GM18909 (cell line): ENCODE measurements around the gene TGM6.
"Not testable (repeated sequence)": the region's sequence is repeated elsewhere in the genome, so short reads cannot be mapped to it uniquely, and the experiment has no call there.

Experiments
- ATAC-seq: cut with Tn5 transposase; IDR thresholded peaks from one replicate; pipeline ENCODE4 v1.9.1; 2021; ENCODE audit warnings: mild to moderate bottlenecking; ENCODE audit not compliant: unreplicated experiment, poor library complexity

The TGM6 gene

DNA sequence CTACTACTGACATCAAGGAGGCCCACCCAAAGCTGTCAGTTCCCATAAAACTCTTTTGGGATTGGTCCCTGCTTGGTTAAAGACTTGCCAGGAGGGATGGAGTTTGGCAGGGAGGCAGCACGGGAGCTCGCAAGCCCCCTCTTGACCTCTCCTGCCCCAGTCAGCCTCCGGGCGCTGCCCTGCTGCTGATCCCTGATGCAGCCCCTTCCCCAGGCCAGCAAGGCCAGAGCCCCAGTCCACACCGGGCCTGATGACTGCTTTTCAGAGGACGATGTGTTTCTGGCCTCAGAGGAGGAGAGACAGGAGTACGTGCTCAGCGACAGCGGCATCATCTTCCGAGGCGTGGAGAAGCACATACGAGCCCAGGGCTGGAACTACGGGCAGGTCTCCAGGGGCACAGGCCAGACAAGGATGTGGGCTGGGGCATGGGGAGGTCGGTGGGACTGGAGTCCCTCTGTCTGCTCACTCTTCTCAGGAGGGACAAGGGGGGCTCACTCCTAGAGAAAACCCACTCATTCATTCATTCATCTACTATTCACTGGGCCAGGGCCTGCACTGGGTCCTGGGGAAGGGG, 15.6 kb downstream of the TGM6 start:
- no peak for ATAC-seq

- ATAC-seq: no peak
Measured at GRCh38 chr20:2397091-2397490, 16.4 kb downstream of the TGM6 start.

DNA sequence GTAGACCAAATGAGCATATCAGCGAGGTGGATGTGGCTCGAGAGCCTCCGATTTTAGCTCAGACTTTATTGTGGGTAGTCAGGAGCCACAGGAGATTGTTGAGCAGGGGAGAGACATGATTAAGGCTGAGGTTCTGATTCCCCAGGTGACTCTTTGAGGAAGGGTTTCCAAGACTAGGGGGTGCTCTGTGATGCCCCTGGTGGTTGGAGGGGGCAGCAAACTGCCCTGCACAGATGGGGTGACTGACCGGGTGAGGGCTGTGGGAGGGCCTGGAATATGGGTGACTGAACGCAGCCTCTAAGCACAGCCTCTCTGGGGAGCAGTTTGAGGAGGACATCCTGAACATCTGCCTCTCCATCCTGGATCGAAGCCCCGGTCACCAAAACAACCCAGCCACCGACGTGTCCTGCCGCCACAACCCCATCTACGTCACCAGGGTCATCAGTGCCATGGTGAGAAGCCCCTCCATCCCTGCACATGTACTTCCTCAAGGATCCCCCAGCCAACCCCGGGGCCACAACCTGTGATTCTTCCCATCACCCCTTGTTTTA, 17.0 kb downstream of the TGM6 start:
- no peak for ATAC-seq

- ATAC-seq: no peak
Measured at GRCh38 chr20:2398449-2398848, 17.7 kb downstream of the TGM6 start.

DNA sequence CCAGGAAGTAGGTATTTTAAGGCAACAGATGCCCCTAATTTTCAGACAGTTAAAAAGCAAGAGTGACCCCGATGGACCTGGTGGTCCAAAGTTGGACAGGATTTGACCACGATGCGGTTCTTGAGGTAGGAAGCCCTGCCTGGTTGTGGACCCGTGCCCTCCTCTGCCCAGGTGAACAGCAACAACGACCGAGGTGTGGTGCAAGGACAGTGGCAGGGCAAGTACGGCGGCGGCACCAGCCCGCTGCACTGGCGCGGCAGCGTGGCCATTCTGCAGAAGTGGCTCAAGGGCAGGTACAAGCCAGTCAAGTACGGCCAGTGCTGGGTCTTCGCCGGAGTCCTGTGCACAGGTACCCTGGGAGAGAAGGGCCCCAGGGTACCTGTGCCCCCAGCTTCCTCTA, 18.7 kb downstream of the TGM6 start:
- ATAC-seq: no peak

GRCh38 chr20:2400290-2400689, 19.6 kb downstream of the TGM6 start:
- no peak for ATAC-seq

DNA sequence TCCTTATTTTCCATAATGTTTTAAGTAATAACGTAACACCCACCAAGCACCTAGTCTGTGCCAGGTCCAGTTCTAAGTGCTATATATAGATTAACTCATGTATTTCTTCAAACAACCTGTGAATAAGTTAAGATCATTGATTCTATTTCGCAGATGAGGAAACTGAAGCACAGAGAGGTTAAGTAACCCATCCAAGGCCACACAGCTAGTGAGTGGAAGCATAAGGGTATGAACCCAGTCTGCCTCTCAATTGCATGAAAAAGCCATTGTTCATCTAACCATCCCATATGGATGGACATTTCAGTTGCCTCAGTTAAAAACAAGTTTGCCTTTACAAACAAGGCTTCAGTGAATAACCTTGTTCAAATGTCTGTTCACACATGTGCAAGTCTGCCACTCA, 20.8 kb downstream of the TGM6 start:
- ATAC-seq: no peak

DNA sequence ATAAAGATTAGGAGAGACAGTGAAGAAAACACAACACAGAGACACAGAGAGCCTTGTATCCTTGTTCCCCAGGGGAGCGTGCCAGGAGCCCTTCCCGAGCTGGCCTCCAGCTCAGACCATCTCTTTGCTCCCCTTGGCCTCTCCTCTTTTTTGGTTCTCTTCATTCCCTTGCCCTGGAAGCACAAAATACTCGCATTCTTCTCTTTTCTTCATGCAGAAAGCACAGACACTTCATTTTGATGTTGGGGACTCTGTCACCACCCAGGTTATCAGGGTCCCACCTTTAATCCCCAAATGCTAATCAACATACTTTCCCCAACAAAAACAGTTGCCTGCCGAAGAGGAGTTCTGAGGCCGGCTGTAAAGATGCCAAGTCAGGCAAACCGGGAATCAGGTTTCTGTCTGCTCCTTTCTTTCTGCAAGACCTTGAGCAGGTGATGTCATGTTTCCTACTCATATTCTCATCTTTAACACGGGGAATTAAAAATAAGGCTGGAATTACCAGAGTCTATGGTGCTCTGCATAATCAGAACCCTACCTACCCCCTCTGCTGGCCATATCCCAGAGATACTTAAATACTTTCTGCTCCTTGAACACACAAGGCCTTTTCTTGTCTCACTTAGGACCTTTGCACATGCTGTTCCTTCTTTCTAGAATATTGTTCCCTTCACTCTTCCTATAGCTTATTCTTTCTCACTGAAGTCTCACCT, 21.7 kb downstream of the TGM6 start:
- no peak for ATAC-seq

DNA sequence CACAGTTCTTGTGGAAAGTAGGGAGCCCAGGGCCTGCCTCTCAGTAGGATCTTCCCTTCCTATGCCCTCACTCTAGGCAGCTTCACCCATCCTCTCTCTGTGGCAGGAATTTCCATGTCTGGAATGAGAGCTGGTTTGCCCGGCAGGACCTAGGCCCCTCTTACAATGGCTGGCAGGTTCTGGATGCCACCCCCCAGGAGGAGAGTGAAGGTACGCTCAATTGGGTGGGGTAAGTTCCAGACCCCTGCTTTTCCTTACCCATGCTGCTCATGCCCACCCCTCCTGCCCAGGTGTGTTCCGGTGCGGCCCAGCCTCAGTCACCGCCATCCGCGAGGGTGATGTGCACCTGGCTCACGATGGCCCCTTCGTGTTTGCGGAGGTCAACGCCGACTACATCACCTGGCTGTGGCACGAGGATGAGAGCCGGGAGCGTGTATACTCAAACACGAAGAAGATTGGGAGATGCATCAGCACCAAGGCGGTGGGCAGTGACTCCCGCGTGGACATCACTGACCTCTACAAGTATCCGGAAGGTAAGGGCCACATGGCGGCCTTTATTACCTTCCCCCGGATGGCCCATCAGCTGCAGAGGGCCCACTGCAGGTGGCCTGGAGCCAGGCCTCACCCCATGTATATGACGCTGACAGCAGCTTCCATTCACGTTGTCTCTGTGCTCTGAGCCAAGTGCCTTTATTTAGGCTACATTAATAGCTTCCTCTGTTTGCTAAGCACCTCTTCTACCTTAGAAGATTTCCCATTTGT, 22.8 kb downstream of the TGM6 start:
- ATAC-seq: no peak

DNA sequence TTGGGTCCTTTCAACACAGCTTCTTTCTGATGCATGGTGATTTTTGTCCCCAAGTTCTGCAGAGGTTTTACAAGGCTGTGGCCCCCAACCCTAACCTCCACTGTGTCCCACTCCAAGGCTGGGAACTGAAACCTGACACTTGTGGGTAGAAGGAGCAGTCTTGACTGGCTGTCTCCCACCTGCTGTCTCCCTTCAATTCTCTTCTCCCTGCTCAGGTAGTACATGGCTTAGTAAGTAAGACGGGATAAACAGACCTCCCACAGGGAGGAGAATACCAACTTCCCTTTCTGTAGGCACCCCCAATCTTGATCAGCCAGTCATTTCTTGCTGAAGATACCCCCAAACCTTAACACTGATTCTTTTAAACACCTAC, 25.0 kb downstream of the TGM6 start:
- no peak for ATAC-seq

- ATAC-seq: not testable (repeated sequence)
Measured at GRCh38 chr20:2407355-2407754, 26.7 kb downstream of the TGM6 start.

DNA sequence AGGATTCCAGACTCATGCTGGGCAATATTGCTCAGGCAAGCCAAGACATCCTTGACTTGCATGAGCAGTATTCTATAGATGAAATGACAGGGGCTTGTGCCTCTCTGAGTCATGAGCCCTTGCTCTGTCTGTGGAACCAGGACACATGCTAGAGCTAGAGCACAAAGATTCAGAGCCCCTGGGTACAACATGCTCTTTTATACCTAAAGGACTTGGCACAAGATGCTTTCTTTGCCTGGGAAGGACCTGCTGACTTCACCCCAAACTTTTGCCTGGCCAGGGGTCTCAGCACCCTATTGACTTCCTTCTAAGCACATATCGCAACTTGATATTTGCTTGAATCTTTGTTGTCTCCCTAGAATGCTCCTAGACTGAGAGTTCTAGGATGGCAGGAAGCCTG, 27.4 kb downstream of the TGM6 start:
- ATAC-seq: no peak

GRCh38 chr20:2416541-2417212, 36.0 kb downstream of the TGM6 start:
- no peak for ATAC-seq

- no peak for ATAC-seq
Measured at GRCh38 chr20:2417213-2417541, 36.5 kb downstream of the TGM6 start.

DNA sequence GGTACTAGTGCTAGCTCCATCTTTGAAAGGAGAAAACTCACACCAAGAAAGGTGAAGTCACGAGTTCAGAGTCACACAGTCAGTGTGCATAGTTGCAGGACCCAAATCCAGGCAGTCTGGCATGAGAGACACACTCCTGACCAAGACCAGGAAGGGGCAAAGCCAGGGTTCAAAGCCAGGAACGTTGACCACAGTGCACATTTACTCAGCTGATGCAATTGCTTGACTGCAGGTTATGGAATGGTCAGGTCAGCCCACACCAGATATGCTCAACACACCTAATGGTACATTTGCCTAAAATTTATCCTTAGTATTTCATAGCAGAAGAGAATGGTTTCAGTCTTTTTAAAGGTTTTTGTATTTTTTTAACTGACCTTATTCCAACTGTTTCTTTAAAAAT, 37.7 kb downstream of the TGM6 start:
- no peak for ATAC-seq

DNA sequence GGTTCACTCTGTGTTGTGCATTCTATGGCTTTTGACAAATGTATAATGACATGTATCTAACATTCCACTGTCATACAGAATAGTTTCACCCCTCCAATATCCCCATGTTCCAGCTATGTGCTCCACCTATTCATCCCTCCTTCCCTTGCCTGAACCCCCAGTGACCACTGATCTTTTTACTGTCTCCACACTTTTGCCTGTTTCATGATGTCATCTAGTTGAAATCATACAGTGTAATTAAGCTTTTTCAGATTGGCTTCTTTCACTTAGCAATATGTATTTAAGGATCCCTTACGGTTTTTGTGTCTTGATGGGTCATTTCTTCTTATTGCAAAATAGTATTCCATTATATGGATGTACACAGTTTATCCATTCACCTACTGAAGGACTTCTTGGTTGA, 39.8 kb downstream of the TGM6 start:
- ATAC-seq: no peak

DNA sequence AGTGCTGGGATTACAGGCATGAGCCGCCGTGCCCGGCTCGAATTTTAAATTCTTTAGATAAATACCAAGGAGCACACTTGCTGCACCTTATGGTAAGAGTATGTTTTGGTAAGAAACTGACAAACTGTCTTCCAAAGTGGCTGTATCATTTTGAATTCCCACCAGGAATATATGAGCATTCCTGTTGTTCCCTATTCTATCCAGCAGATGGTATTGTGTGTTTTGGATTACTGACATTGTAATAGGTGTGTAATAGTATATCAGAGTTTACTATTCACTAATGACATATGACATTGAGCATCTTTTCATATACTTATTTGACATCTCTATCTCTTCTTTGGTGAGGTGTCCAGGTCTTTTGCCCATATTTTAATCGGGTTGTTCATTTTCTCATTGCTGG, 40.5 kb downstream of the TGM6 start:
- no peak for ATAC-seq

DNA sequence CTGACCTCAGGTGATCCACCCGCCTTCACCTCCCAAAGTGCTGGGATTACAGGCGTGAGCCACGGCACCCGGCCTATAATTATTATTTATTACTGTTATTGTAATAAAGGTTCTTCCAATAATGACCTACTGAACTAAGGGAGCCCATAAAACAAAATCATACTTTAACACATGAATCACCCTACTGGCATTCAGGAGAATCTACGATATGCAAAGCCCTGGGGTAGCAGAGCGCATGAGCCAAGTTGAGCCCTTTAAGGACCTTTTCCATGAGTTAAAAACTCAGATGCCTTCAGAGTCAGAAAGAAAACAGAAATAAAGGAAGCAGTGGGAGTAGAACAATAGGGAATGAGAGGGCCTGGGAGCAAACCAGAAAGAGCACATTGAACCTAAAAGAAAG, 48.4 kb downstream of the TGM6 start:
- ATAC-seq: no peak

- no peak for ATAC-seq
Measured at GRCh38 chr20:2430538-2430937, 49.8 kb downstream of the TGM6 start.

- no peak for ATAC-seq
Measured at GRCh38 chr20:2431185-2431584, 50.5 kb downstream of the TGM6 start.

DNA sequence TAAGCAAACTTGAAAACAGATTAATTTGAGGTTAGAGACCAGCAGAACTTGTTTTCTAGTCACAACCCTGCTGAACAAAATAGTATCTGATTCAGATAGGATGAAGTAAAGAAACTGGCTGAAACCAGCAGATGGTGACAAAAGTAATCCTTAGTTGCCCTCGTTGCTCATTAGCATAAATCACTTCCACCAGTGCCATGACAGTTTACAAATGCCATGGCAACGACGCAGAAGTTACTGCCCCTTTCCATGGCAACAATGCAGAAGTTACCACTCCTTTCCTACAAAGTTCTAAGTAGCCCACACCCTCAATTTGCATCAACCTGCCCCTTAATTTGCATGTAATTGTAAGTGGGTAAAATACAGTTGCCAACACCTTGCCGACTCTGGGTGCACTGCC, 66.1 kb downstream of the TGM6 start:
- no peak for ATAC-seq
